HG02759 (cell line): ENCODE data around the gene AHCY.
"Not testable (repeated sequence)": the region's sequence is repeated elsewhere in the genome, so short reads cannot be mapped to it uniquely, and the experiment has no call there.

Source experiments
- ATAC-seq: cut with Tn5 transposase; IDR thresholded peaks from one replicate; pipeline ENCODE4 v1.9.1; 2021; ENCODE audit warnings: mild to moderate bottlenecking, moderate library complexity; ENCODE audit not compliant: unreplicated experiment

AHCY gene

DNA sequence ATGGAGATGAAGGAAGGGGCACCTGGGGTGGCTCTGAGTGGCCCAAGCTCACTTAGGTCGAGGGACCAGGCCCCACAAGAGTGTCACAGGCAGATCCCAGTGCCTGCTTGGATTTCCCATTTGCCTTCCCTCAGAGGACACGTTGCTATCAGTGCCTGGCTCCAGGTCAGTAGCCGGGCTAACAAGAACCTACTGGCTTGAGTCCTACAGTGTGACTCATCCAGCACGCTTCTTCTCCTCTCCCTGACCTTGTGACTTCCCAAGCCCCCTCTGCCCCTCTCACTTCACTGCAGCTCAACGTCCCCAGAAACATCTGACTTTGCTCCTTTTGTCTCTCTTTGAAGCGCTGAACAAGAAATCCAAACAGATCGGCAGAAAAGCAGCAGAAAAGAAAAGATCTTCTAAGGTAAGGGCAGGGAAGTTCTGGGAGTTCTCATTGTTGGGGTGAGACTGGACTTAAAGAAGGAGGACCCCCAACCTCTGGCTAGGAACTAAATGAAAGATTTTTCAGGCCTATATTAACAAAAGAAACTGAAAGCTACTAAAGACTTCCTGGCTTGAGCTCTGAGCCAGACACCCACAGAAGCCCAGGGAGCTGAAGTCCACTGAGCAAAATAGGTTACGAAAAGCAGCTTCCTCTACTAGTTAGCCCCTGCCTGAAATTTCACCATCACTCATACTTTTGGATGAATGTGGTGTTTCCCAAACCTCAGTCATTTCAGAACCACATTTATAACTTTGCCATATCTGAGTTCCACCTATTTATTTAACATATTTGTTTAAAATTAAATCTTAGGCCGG, 40.5 kb downstream of the AHCY start:
- ATAC-seq = no peak

DNA sequence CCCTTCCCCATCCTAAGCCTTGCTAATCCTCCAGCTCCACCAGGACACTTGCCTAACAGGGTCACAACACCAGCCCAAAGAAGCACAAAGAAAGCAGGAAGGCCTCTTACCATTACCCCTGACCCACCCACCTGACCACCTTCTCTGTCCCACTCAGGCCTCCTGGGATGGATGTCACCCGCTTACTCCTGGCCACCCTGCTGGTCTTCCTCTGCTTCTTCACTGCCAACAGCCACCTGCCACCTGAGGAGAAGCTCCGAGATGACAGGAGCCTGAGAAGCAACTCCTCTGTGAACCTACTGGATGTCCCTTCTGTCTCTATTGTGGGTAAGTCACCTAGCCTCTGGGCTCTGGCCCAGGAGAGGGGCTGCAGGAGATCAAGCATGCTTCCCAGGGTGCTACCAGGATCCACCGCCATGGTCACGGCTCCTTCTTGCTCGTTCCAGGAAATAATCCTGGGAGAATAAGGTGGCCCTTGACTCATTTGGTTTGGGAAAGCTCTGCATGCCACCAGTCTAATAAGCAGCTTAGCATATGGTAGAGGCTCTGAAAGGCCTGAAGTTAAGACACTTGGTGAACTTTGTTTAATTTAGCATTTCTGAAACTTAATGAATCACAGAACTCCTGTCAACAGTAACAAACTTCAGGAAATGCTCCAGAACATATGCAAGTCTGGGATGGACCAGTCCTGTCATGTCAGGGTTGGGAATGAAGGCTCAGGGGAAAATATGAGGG, 42.8 kb downstream of the AHCY start:
- ATAC-seq = no peak

DNA sequence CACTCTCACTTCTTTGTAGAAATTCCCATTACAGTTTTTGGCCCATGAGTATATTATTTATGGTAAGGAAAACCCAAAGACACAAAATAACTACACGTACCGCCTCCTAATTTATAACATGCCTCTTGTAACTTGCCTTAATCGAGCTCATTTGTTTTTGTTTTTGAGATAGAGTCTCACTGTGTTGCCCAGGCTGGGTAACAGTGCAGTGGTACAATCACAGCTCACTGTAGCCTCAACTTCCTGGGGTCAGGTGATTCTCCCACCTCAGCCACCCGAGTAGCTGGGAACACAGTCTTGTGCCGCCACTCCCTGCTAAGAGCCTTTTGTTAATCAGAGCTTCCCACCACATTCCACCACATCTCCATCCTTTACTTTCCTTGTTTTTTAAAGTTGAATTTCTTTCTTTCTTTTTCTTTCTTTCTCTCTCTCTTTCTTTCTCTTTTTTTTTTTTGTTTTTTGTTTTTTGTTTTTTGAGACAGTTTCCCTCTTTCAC, 46.5 kb downstream of the AHCY start:
- no peak for ATAC-seq

DNA sequence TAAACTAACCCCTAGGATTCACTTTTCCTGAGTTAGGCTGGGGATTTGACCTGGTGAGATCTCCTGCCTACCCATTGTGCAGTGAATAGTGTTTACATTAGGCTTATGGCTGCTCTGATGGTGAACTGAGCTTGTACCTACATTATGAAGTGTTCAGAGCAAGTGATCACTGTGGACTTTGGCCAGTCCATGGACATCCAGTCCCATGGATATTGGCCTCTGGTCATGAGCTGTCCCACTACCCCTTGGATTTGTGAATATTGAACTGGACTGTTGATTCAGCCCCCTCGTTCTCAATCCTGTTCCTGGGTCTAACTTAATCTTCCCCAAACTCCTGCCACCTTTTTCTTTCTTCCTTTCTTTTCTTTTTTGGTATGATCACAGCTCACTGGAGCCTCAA, 48.2 kb downstream of the AHCY start:
- ATAC-seq = no peak

DNA sequence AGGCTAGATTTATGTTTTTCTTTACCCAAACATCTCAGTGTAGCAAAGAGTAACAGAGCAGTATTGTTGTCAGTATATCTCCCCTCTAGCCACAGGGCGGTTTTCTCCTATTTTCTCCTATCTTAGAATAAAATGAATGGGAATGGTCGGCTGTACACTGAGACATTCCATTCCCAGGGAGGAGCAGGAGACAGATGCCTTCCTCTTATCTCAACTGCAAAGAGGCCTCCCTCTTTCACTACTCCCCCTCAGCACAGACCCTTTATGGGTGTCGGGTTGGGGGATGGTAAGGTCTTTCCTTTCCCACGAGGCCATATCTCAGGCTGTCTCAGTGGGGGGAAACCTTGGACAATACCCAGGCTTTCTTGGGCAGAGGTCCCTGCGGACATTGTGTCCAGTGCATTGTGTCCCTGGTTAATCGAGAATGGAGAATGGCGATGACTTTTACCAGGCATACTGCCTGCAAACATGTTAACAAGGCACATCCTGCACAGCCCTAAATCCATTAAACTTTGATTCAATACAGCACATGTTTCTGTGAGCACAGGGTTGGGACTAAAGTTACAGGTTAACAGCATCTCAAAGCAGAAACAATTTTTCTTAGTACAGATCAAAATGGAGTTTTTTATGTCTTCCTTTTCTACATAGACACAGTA, 50.6 kb downstream of the AHCY start:
- not testable (repeated sequence) for ATAC-seq

DNA sequence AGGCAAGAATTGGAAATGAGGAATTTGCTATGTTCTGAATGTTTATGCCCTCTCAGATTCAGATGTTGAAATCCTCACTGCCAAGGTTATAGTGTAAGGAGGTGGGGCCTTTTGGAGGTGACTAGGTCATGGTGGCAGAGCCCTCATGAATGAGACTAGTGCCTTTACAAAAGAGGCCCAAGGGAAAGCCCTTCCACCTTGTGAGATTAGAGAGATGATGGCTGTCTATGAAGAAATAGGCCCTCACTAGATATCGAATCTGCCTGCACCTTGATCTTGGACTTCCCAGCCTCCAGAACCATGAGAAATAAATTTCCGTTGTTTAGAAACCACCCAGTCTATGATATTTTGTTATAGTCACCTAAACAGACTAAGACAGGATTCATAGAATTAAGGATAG, 51.5 kb downstream of the AHCY start:
- ATAC-seq = no peak

DNA sequence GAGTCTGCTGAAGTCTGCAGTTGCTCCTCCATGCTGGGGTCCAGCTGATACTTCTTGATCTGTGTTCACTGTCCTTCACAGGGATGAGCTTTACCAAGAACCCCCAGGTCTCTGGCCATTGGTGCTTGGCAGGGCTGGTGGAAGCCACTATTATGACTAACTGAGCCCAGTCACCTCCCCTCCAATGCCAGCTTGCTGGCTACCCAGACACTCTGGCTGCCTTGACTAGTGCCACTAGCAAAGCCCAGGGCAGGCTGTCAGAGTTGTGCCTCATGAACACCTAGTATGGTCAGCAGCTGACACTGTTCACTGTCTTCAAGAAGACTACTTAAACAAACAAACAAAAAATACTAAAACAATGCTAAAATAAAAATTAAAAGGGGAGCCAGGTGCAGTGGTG, 53.1 kb downstream of the AHCY start:
- no peak for ATAC-seq

DNA sequence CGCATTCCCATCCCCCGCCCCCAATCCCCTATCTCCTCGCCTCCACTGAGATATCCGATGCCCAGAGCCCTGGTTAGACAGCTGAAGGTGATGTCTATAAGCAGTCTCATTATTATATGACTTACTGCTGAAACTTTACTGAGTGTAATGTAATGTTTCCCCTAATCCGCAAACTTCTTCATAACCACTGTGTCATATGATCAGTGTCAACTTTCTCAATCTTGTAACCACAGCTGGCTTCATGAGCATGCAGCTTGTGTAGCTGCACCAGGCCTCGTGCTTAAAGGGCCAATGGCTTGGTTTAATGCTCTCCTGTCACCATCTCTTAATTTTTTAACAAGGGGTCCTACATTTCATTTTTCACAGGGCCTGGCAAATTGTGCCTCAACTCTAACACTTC, 53.9 kb downstream of the AHCY start:
- ATAC-seq = peak; percentile 72

DNA sequence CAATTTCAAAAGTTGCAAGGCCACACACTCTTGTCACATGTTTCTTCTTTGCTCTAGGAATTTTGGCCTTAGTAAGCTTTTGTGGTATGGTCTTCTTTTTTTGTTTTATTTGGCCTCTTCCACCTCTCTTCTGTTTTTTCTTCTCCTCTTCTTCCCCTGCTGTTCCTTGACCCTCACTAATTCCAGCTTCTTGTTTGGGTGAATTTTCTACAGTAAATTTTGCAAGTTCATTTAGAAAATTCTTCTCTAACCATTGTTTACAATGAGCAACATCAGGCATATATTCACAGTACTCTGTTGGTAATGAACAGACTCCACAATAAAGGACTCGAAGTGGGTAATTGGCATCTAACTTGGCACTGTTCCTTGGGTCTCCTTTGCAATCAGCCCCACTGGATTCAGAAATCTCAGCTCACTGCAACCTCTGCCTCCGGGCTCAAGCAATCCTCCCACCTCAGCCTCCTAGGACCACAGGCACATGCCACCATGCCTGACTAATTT, 57.0 kb downstream of the AHCY start:
- ATAC-seq = no peak

DNA sequence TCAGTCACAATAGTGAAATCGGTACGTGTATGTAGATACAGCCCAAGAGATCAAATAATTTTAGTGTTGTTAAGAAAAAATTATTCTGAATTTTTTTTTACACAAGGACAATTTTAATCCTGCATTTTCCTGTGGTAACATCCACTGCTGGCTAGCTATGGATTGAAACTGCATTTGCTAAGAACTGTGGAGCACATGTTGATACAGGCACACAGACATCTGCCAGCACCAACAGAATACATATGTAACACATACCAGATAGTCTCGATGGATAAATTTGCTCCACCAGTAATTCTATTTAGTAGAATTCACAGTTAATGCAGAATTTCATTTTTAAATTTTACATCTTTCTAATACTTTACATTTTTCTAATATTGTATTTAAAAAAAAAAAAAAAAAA, 59.8 kb downstream of the AHCY start:
- no peak for ATAC-seq

DNA sequence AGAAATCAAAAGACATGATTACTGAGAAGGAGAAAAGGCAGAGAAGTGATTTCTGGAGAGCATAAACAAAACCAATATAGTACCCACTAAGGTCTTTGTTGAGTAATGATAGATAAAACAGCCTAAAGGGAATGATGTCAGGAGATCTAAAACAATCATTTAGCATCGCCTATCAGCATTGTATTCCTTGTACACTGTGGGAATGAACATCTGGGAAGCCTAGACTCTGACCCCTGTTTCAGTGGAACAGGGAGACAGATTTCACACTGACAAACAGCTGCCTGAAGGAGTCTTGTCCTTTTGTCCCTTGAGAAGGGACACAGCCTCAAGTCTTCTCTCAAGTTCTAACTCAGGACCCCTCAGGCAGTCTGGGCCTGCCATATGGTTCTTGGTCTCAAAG, 60.3 kb downstream of the AHCY start:
- no peak for ATAC-seq

DNA sequence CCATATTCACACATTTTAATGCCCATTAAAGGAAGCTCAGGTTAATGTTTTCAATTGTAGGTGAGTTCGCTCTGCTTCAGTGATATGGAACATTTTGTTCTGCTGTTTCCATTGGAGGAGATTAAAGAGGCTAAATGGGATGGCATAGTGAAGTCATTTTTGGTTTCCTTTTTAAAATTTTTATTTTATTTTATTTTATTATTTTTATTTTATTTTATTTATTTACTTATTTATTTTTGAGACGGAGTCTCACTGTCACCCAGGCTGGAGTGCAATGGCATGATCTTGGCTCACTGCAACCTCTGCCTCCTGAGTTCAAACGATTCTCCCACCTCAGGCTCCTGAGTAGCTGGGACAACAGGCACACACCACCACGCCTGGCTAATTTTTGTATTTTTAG, 61.1 kb downstream of the AHCY start:
- ATAC-seq = not testable (repeated sequence)

DNA sequence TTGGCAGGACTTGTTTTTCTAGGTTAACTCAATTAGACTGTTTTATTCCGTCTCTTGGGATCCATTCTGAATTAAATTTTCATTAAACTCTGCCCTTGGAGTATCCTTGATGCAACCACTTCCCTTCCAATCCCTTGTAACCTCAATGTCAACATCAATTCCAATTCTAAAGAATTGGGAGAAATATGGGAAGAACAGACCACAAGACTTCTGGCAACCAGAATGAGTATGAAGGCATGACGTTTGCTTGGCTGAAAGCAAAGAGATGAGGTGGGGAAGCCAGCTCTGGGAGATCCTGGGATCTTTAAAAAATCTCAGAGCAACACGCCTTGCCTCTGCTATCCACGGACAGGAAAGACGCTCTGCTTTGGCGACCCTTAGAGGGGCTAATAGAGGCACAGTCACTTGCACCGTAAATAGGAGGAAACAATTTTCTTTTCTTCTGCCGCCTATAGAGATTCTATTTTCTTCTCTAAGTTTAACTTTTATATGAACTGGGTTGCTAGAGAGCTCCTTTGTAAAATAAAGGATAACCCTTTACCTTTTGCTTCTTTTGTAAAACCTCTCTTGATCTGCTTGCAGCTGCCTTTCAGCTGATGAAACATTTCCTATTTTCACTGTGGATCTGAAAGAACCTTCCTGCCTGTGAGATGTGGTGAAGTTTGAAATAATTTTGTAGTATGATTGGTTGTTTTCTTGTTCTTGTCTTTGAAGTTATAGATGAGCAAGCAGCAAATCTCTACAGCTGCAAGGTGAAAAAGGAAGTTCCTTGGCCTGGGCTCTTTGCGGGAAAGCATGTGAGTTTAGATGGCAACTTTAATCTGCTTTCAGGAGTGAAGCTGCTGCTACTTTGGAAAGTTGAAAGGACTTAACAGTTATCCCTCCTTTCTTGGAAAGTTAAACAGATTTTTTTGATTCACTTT, 62.2 kb downstream of the AHCY start, which contains the start of gene ASIP:
Gene ASIP (plus strand): TSS at position 731 of the 923 bp plus-strand sequence. CDS start 18,952 bp downstream, outside the sequence.
- ATAC-seq = no peak

DNA sequence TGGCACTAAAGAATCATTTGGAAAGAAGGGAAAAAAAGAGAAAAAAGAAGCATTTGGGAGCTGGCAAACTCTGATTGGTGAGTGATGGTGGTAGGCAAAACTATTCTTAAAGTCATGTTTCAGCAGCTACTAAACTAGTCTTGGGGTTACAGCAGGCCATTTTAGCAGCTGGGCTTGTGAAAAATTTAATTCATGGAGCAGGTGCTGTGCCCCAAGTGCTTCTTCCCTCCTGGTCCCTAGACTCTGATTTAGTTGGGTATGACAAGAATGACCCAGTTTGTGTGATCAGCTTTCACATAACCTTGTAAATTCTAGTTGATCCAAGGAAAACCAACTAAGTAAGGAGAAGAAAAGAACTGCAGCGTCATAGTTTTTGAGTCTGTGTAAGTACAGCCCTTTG, 63.0 kb downstream of the AHCY start:
- no peak for ATAC-seq

DNA sequence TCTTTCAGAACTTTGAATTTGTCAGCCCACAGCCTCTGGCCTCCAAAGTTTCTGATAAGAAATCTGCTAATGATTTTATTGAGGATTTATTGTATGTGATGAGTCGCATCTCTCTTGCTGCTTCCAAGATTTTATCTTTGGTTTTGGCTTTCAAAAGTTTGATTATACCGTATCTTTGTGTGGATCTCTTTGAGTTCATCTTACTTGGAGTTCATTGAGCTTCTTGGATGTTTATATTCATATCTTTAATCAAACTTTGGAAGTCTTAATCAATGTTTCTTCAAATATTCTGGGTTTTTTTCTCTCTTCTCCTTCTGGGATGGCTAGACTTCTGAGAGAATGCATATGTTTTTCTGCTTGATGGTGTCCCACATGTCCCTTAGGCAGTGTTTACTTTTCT, 65.2 kb downstream of the AHCY start:
- no peak for ATAC-seq

DNA sequence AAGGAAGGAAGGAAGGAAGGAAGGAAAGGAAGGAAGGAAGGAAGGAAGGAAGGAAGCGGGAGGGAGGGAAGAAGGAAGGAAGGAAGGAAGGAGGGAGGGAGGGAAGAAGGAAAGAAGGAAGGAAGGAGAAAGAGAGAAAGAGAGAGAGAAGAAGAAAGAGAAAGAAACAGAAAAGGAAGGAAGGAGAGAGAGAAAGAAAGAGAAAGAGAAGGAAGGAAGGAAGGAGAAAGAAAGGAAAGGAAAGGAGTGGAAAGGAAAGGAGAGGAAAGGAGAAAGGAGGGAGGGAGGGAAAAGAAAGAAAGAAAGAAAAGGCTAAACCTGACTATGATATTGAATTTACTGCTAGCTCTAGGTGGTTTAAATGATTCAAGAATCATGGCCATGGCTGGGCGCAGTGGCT, 67.3 kb downstream of the AHCY start:
- ATAC-seq = no peak

DNA sequence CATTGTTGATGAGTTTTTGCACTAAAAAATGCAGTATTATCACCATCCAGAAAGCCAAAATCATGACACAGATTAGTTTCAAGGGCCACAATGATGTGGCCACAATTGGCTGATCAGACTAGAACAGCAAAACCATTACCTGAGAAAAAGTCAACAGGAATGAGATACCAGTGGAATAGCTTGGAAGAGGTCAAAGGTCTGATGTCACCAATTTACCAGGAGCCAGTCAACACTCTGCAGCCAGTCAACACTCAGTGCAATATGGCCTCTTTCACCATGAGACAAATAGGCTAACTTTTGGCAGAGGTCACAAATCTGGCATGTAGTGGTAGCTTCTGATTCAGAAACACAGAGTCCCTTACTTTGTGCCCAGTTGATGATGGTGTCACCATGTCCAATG, 69.5 kb downstream of the AHCY start:
- ATAC-seq = no peak

DNA sequence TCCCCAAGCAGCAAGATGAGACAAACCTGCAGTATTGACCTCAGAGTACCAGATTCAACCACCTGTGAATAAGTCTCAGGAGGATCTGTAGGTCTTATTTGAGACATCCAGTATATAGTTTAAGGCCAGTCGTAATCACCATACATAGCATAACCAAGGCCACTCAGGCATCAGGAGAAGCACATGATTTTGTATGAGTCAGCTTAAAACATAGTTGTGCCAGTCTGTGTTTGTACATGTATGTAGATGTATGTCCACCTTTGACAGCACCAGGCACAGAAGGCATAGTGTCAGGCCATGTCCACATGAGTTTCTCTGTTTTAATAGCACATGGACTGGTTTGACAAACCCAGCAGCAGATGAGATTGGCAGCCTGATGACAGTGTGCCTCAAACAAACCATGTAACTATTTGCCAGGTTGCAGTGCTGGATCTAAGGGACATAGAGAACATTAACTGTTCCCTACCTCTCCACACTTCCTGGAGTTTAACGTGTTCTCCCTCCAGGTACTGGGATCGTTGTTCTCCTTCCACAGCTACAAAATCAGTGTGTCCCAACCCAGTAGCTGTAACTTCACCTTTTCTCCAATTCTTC, 70.6 kb downstream of the AHCY start:
- ATAC-seq = no peak

DNA sequence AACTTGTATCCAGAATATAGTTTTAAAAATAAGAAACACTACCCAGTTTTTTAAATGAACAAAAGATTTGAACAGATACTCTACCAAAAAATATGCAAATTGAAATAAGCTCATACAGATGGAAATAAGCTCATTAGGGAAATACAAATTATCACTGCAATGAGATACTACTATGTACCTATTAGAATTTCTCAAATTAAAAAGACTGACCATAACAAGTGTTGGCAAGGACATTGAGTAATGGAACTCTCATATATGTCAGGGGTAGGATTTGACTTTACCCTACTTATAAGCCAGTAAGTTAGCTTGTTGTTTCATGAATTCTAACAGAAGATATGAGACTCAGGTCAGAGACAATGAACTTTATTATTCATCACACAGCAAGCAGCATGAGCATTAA, 71.5 kb downstream of the AHCY start:
- ATAC-seq = no peak
